ENCODE data around the gene TINCR.

The TINCR gene

GRCh38 chr19:5524081-5524480, 43.7 kb downstream of the TINCR start:
- Histone ChIP-seq H3K4me3 (IDR thresholded peaks at IDR 0.05; ENCODE audit: insufficient read depth, low read depth, low read length) (no peak overlapping the region), H3K79me2 (ENCODE audit: insufficient read depth, low read depth) (no peaks in the 10 kb centered on the region), H3K9ac (no peak overlapping the region), H4K20me1 (ENCODE audit: insufficient read depth) (no peaks in the 10 kb centered on the region), H2AFZ (ENCODE audit: low read depth) (no peak overlapping the region), H3K27me3 (ENCODE audit: insufficient read depth, low read depth) (peaks cover 42% of the 10 kb centered on the region), H3K4me1 (ENCODE audit: low read depth, poor library complexity, severe bottlenecking) (no peaks in the 10 kb centered on the region), H3K36me3 (ENCODE audit: insufficient read depth) (no peaks in the 10 kb centered on the region), H3K4me2 (no peak overlapping the region), H3K27ac (no peak overlapping the region)
- TF ChIP-seq CTCF (conservative IDR thresholded peaks at IDR 0.05; ENCODE audit: low read depth, low read length) = no peak

GRCh38 chr19:5522106-5522505, 45.6 kb downstream of the TINCR start:
- H3K36me3 ChIP-seq (ENCODE audit: insufficient read depth) = no peaks in the 10 kb centered on the region
- H3K9ac ChIP-seq = no peak overlapping the region
- TF ChIP-seq CTCF (conservative IDR thresholded peaks at IDR 0.05; ENCODE audit: low read depth, low read length) = no peak
- H2AFZ ChIP-seq (ENCODE audit: low read depth) = no peak overlapping the region
- no peaks in the 10 kb centered on the region for H4K20me1 ChIP-seq (ENCODE audit: insufficient read depth)
- H3K27me3 ChIP-seq (ENCODE audit: insufficient read depth, low read depth) = peaks cover 27% of the 10 kb centered on the region
- no peak overlapping the region for H3K4me2 ChIP-seq
- no peak overlapping the region for H3K4me3 ChIP-seq (IDR thresholded peaks at IDR 0.05; ENCODE audit: insufficient read depth, low read depth, low read length)
- H3K27ac ChIP-seq = no peak overlapping the region
- H3K79me2 ChIP-seq (ENCODE audit: insufficient read depth, low read depth) = no peaks in the 10 kb centered on the region
- no peaks in the 10 kb centered on the region for H3K4me1 ChIP-seq (ENCODE audit: low read depth, poor library complexity, severe bottlenecking)

GRCh38 chr19:5520501-5520900, 47.3 kb downstream of the TINCR start:
- no peaks in the 10 kb centered on the region for H3K79me2 ChIP-seq (ENCODE audit: insufficient read depth, low read depth)
- H3K27me3 ChIP-seq (ENCODE audit: insufficient read depth, low read depth) = peaks cover 27% of the 10 kb centered on the region
- no peaks in the 10 kb centered on the region for H4K20me1 ChIP-seq (ENCODE audit: insufficient read depth)
- no peak overlapping the region for H3K4me2 ChIP-seq
- no peak overlapping the region for H3K9ac ChIP-seq
- no peak overlapping the region for H3K27ac ChIP-seq
- no peak overlapping the region for H3K4me3 ChIP-seq (IDR thresholded peaks at IDR 0.05; ENCODE audit: insufficient read depth, low read depth, low read length)
- H2AFZ ChIP-seq (ENCODE audit: low read depth) = no peak overlapping the region
- no peaks in the 10 kb centered on the region for H3K36me3 ChIP-seq (ENCODE audit: insufficient read depth)
- no peak for TF ChIP-seq CTCF (conservative IDR thresholded peaks at IDR 0.05; ENCODE audit: low read depth, low read length)
- no peaks in the 10 kb centered on the region for H3K4me1 ChIP-seq (ENCODE audit: low read depth, poor library complexity, severe bottlenecking)

- no peak for TF ChIP-seq CTCF (conservative IDR thresholded peaks at IDR 0.05; ENCODE audit: low read depth, low read length)
Measured at GRCh38 chr19:5519076-5519475, 48.7 kb downstream of the TINCR start.

More at GRCh38 chr19:5519076-5519475, 48.7 kb downstream of the TINCR start:
- H3K79me2 ChIP-seq (ENCODE audit: insufficient read depth, low read depth) = no peaks in the 10 kb centered on the region
- no peak overlapping the region for H3K27ac ChIP-seq
- H3K9ac ChIP-seq = no peak overlapping the region
- no peak overlapping the region for H2AFZ ChIP-seq (ENCODE audit: low read depth)
- H3K4me2 ChIP-seq = no peak overlapping the region
- H3K27me3 ChIP-seq (ENCODE audit: insufficient read depth, low read depth) = peaks cover 22% of the 10 kb centered on the region
- no peaks in the 10 kb centered on the region for H3K4me1 ChIP-seq (ENCODE audit: low read depth, poor library complexity, severe bottlenecking)
- no peak overlapping the region for H3K4me3 ChIP-seq (IDR thresholded peaks at IDR 0.05; ENCODE audit: insufficient read depth, low read depth, low read length)
- H3K36me3 ChIP-seq (ENCODE audit: insufficient read depth) = no peaks in the 10 kb centered on the region
- H4K20me1 ChIP-seq (ENCODE audit: insufficient read depth) = no peaks in the 10 kb centered on the region
